Stimulated activated CD4-positive, alpha-beta T cell treated with anti-CD3 and anti-CD28 coated beads, TNF-alpha, amount 100 ng/mL, for 1 hour (primary cell): Measurements from ENCODE around the gene GDPD5.
"Not testable (repeated sequence)": the region's sequence is repeated elsewhere in the genome, so short reads cannot be mapped to it uniquely, and the experiment has no call there.

Experiments used
- DNase-seq, 3 donors: peaks; one replicate each; pipeline ENCODE4 v3.0.0-alpha.2; 2020; ENCODE audit warnings: low read depth in 3 of 3, low spot score in 1 of 3

The GDPD5 gene

DNA sequence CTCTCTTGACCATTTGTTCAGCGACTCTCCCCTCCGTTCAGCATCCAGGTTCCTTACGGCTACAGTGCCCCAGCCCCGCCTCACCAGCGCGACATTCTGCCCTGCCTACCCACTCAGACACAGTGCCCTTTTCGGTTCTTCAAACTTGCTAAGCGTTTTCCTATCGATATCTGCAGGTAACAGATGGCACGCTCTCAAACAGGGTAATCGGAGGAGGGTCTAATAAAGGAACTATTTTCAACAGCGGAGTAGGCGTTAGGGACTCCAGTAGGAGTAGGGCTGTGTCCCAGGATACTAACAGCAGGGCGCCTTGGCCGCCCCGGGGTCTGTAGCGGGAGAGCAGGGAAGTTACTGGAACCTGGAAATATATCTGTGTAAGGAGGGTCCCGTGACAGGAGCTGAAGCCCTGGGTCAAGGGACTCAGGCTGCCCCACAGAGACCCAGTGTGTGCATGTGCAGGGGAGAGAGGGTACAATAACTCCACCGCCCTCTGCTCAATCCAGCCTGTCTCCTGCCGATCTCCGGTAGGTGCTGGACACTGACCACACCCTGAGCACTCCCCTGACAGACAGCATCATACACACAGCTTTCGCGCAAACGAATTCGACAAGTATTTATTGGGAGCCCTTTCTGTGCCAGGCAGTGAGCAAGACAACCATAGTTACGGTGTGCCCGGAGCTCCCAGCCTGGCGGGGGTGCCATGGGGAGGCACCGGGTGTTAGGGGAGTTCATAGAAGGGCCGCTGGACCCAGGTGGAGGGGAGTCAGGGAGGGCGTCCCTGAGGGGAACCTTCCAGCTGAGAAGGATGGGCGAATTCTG, 94.8 kb downstream of the GDPD5 start:
- DNase-seq = no peak

DNA sequence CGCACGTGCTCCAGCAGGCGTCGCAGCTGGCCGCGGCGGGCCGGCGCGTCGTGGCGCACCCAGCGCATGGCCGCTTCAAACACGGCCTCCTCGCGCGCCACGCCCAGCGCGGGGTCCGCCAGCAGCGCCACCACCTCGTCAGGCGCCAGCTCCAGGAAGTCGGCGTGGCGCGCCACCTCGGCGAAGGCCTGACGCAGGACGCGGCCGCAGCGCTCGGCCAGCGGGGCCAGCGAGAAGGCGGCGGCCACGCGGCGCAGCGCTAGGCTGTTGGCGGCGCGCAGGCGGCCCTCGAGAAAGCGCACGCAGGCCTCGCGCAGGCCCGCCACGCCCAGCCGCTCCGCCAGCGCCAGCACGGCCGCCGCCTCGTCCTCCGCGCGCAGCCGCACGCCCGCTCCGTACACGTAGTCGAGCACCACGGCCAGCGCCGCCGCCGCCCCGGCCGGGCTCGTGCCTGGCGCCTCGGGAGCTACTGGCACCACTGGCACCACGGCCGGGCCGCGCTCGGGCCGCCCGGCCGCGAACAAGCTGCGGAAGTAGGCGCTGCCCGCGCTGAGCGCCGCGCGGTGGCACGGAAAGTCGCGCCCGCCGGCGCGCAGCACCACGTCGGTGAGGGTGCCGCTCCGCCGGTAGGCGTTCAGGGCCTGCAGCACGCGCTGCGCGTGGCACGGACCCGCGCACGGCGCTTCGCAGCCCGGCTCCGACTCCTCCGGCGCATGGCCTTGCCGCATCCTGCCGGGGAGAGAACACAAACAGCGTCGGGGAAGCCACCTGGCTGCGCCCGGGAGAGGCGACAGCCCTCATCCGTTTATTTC, 95.6 kb downstream of the GDPD5 start:
- peak in 2 of 3 donors; percentile 13 to 40 for DNase-seq

DNA sequence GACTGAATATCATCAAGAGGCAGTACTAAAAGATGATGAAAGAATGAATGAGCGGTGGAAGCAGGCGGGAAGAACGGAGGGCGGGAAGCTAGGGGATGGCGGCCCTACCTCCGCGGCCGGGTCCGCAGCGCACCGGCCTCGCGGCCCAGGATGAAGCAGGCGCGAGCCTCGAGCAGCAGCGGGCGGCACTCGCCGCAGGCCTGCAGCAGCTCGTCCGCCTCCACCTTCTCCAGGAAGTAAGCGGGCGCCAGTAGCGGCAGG, 96.2 kb downstream of the GDPD5 start:
- DNase-seq = no peak

DNA sequence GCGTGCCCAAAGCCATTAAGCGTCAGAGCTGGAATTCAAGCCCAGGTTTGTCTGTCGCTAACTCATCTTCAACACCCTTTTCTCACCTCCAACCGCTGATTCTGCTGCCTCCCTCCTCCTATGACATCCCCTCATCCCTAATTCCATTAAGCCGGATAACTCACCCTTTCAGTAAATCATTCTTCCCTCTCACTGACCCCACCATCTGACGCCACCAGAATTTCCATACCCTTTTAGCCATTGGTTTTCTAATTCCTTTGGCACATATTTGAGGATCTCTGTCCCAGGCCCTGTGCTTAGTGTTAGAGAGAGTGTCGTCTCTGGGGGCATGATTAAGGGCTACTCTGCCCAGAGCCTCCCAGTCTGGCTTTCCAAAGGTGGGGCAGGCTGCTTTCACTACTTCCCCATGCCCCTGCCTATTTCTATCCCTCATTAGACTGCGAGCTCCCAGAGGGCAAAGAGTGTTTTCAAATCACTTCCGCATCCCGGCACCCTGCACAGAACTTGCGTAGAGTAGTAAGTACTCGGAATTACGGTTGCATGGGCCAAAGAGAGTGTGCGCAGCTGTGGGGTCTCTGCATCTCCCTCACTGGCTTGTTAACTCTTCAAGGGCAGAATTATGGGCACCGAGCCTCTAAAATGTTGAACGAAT, 96.6 kb downstream of the GDPD5 start:
- DNase-seq = no peak

DNA sequence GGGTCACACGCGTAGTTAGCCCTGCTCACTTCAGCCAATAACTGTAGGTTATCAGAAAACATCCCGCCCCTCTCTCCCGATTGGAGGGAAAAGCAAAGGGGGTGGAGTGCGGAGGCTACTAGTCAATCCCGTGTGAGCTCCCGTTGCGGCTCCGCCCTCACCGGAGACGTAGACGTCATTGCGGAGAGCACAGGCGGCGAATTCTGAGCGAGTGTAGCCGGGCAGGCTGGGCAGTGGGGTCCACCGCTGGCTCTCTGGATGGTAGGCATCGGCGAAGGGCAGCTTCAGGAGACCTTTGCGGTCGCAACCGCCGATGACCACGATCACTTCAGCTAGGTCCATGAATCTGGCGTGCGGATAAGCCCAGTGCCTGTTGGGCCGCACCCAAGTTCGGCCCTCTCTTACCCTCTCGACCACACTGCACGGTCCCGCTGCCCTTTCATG, 97.4 kb downstream of the GDPD5 start:
- peak in 1 of 3 donors; percentile 44 for DNase-seq

DNA sequence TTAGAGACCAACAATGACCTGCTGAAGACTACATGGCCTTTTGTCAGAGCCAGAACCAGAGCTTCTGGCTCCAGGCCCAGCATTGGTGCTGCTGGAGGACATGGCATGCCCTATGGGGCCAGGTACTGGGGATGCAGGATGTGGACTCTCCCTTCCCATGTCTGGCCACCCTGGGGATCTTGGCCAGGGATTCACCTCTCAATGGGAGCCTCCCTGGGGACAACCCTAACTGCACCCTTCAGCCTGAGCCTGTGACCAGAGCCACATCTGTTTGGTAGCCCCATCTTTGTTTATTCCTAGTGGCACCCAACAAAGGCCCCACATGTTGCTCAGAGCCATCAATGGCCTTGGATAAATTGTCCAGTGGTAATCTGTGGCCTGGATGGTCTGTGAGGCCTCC, 98.6 kb downstream of the GDPD5 start:
- no peak for DNase-seq

DNA sequence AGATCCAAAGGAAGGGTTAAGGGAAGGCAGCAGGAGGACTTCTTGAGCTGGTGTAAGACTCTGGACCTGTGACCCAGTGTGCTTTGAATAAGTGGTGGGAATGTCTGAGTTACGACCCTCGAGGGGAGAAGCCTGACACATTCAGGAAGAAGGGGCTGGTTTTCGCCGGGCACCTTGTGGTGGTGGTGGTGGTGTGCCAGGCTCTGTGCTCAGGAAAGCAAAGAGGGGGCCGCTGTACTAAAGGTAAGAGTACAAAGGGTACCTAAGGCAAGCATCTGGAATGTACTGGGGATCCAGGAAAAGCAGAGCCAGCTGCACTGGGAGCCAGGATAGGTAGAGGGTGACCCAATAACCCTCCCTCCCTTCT, 99.0 kb downstream of the GDPD5 start:
- DNase-seq = no peak

DNA sequence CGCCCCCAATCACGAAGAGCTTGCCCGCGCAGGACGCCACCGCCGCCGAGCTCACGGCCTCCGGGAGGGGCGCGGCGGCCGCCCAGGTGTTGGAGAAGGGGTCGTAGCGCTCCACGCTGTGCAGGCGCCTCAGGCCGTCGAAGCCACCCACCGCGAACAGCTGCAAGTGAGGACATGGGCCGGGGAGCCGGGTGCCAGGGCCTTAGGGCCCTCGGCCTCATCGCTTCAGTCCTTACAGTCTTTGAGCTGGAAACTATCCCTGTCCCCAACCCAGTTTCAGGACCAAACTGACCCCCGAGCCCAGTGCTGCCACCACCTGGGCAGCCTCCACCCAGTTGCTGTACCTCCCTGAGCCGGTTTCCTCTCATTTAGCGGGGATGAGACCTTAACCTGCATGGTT, 100.3 kb downstream of the GDPD5 start:
- DNase-seq = no peak

DNA sequence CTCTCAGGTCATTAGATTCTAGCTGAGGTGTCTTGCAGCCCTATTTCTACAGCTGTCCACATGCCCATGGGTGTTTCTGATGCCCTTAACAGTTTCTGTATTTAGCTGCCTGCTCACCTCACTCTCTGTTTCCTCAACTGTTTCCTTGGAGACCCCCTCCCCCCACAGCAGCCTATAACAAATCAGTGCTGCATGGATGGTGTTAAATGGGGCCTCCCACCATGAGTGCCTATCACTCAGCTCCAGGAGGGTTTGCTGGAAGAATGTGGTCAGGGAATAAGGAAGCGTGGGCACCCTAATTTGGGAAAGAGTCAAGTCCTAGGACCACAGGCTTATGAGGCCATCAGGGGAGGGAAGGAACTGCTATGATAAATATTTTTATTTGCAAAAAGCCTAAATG, 101.3 kb downstream of the GDPD5 start:
- DNase-seq = no peak

DNA sequence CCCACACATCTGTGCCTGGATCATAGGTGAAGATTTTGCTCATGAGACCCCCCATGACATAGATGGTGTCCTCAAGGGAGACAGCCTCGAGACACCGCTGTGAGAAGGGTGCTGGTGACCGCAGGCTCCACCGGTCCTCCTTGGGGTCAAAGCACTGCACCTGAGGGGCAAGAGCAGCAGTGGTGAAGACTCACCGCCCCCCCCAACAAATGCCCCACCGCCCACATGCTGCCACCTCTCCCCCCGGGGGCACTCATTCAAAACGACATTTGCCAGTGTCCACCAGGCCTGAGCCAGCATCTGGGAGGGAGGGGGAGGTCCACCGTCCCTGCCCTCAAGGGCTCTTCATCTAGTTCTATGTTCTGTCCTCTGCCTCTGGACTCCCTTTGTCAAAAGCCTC, 102.0 kb downstream of the GDPD5 start:
- no peak for DNase-seq

DNA sequence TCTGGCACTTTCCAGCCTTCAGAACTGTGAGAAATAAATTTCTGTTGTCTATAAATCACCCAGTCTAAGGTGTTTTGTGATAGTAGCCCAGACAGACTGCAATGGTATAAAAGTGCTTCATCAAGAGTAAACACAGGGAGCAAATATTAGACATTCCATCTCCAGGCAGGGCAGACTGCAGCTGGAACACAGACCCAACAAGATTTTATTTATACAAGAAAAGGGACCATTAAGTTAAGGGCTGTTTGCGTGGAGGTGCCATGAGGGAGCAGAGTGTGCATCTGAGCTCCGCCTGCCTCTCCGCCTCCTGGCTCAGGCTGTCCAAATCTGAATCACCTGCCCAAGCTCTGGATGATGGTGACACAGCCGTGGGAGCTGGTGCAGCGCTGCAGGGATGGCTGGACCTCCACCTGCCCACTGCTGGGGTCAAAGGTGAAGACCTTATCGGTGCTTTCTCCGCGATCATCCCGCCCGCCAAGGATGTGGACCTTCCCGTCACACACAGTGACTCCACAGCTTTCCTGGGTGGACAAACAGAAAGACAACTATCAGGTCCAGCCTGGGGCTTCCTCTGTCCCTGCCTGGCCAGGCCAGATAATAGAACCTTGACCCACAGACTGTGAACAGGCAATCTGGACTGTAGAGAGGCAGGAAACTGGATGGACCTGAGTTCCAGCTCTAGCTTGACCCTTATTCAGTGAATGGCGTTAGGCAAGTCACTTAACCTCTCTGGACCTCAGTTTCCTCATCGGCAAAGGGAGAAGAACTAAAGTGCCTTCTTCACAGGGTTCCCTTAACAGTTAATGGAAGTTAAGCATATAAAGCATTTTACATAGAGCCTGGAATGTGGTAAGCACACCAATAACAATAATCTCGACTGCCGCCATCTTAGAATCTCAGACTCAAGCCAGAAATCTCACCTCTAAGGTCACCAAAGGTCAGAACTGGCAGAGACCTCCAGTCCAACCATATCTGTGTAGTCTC, 103.2 kb downstream of the GDPD5 start:
- no peak for DNase-seq

DNA sequence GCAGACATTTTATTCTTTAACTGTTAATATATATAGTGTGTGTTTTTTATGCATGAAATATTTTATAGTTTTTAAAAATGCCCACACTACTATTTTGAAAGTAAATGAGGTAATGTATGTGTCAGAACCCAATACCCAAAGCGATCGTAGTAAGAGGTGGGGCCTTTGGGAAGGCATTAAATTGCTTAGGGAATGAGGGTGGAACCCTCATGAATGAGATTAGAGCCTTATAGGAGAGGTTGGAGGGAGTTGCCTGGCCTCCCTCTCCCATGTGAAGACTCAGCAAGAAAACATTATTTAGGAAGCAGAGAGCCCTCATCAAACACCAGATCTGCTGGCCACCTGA, 103.9 kb downstream of the GDPD5 start:
- no peak for DNase-seq

DNA sequence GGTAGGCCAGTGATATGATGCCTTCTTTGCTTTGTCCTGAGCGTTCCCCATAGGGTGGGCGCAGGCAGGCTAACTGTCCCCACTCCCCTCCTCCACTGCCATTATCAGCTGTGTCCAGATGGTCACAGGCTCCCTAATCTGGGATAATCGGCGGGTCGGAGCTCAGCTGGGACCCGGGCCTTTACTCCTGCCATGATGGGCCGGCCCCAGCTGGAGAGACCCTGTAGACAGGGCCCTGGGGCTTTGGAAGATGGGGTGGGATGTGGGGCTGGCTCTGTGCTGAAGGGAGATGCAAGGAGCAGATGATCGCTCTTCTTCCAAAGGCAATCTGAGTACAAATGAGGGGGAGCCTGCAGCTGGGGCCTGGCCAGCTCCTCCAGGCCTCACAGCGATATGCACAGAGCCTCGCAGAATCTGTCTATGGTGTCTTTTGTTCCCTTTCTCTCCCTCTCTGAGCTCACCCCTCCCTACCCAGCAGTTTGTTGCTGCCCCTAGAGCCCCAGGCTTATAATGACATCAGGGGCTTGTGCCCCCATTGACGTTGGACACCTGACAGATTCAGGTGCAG, 104.6 kb downstream of the GDPD5 start:
- no peak for DNase-seq

DNA sequence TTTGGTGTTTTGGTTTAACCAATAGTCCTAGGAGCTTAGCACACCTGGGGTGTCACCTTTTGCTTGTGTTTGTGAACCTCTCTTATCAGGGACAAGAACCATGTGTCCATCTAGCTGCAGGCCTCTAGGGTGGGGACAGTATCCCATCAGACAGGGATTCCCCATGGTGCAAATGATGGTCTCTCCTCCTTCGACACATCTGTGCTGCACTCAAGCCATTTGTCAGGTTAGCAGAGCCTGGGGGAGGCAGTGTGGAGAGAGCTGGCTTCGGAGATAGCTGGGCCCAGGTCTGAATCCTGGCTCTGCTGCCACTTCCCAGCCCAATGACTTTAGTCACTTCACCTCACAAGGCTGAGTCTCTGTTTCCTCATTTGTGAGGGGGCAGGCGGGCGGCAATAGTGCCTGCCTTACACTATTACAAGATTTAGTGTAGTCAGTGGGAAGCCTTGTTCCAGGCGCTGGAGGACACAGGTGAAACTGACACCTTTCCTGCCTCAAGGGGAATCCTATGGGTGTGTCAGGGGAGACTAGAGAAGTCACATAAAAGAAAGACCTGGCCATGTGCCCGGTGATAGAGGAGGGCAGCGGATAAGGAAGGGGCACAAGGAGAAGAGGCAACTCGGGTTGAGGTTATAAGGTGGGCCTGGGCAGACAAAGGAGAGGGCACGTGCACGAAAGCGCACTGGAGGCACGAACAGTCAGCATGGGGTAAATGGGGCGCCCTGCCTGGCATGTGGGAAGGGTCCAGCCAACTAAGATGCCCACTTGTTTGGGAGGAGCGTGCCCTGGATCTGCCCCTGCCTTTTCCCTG, 105.3 kb downstream of the GDPD5 start:
- DNase-seq = no peak

DNA sequence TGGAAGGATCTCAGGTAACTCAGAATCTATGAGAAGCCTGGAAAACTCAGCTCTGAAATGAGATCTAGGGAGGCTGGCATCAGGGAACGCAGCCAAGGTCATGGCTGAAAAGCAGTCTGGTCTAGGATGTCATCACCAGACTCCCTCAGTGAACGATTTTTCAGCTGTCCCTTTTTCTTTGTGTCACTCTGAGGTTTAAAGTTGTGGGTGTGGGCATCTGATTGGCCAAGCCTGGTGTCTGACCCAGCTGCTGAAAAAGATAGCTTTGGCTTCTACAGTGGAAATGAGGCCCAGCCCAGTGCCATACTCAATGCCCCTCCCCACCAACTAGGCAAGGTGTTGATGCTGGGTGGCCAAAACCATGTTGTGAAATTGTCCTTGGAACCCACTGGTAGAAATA, 111.9 kb downstream of the GDPD5 start:
- no peak for DNase-seq

DNA sequence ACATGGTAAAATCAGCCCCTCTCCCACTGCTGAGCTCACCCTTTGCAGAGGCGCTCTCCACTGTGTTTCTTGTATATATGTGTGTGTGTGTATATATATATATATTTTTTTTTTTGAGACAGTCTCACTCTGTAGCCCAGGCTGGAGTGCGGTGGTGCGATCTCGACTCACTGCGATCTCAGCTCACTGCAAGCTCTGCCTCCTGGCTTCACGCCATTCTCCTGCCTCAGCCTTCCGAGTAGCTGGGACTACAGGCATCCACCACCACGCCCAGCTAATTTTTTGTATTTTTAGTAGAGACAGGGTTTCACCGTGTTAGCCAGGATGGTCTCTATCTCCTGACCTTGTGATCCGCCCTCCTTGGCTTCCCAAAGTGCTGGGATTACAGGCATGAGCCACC, 112.6 kb downstream of the GDPD5 start:
- DNase-seq = not testable (repeated sequence)

DNA sequence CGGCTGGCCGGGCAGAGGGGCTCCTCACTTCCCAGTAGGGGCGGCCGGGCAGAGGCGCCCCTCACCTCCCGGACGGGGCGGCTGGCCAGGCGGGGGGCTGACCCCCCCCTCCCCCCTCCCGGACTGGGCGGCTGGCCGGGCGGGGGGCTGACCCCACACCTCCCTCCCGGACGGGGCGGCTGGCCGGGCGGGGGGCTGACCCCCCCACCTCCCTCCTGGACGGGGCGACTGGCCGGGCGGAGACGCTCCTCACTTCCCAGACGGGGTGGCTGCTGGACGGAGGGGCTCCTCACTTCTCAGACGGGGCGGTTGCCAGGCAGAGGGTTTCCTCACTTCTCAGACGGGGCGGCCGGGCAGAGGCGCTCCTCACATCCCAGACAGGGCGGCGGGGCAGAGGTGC, 115.8 kb downstream of the GDPD5 start:
- DNase-seq = not testable (repeated sequence)

DNA sequence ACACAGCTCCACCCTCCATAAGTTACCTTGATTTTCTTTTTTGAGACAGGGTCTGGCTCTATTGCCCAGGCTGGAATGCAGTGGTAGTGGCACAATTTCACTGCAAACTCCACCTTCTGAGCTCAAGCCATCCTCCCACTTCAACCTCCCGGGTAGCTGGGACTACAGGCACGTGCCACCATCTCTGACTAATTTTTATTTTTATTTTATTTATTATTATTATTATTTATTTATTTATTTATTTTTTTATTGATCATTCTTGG, 116.9 kb downstream of the GDPD5 start:
- DNase-seq = no peak

DNA sequence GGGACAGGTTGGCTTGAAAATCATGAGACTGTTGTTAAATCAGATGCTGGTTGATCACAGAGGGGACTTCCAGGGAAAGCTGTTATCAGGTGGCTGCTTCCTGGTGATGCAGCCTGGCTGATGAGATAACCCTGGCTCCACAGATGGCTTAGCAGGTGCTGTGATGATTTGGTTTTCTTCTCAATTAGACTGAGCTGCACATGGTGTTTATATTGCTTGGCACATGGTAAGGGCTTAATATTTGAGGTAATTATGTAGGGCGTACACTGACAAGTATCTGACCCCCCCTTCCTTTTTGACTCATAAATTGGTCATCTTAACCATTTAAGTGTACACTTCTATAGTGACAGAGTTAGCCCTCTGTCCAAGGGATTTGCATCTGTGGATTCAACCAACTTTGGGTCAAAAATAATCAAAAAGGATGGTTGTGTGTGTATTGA, 119.4 kb downstream of the GDPD5 start:
- no peak for DNase-seq

DNA sequence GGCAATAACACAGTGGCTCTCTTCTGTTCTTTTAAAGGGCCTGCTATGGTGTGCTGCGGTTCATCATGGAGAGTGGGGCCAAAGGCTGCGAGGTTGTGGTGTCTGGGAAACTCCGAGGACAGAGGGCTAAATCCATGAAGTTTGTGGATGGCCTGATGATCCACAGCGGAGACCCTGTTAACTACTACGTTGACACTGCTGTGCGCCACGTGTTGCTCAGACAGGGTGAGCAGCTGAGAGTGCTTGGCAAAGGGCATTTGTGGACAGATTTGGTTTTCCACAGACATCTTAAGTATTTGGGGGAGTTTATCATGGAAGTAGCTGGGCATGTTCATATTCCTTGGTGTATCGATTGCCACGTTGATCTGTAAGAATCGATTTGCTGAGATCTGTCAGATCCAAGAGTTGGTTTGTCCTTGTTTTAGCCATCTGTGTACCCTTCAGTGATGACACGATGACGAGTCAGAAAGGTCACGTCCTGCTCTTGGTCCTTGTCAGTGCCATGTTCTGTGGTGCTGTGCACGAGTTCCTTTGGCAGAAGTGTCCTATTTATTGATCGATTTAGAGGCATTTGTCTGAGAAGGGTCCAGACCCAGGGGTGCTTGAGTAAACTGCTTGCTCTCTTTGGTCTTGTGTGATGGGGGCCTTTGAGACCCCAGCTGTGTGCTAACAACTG, 121.6 kb downstream of the GDPD5 start:
- DNase-seq = no peak
